Activated naive CD8-positive, alpha-beta T cell treated with anti-CD3 and anti-CD28 coated beads, Interleukin-2, amount 50 U/mL, for 24 hours (primary cell): Measurements from ENCODE around the gene FANCC.
"Not testable (repeated sequence)": the region's sequence is repeated elsewhere in the genome, so short reads cannot be mapped to it uniquely, and the experiment has no call there.

Experiments
- ATAC-seq: fragments of 150-1000 bp; cut with Tn5 transposase; one replicate; pipeline ENCODE4 v1.10.0; 2021
- DNase-seq: peaks from one replicate; pipeline ENCODE4 v3.0.0; 2021
- H3K27ac Mint-ChIP-seq: one replicate; pipeline ENCODE4 v1.8.0; 2021; ENCODE audit warnings: mild to moderate bottlenecking, mixed read lengths
- H3K27me3 Mint-ChIP-seq: one replicate; pipeline ENCODE4 v1.8.0; 2021; ENCODE audit warnings: mixed read lengths
- H3K36me3 Mint-ChIP-seq: one replicate; pipeline ENCODE4 v1.8.0; 2021; ENCODE audit warnings: low read depth, mixed read lengths
- H3K4me1 Mint-ChIP-seq: one replicate; pipeline ENCODE4 v1.8.0; 2021; ENCODE audit warnings: mixed read lengths
- H3K4me3 Mint-ChIP-seq: one replicate; pipeline ENCODE4 v1.8.0; 2021; ENCODE audit warnings: mild to moderate bottlenecking, moderate library complexity, mixed read lengths
- H3K9me3 Mint-ChIP-seq: one replicate; pipeline ENCODE4 v1.8.0; 2021; ENCODE audit warnings: mixed read lengths

Gene FANCC

DNA sequence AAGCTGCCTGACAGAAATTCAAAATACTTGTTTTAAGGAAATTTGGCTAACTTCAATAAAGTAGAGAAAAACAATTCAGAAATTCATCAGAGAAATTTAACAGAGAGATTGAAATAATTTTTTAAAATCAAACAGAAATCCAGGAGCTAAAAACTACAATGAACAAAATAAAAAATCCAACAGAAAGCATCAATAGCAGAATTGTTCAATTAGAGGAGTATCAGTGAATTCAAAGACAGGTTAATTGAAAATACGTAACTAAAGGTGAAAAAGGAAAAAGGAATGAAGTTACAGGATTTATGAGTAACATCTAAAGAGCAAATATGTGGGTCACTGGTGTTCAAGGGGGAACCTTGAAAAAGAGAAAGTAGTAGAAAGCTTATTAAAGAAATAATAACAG is 36.8 kb downstream of the FANCC start:
- no peak for DNase-seq

DNA sequence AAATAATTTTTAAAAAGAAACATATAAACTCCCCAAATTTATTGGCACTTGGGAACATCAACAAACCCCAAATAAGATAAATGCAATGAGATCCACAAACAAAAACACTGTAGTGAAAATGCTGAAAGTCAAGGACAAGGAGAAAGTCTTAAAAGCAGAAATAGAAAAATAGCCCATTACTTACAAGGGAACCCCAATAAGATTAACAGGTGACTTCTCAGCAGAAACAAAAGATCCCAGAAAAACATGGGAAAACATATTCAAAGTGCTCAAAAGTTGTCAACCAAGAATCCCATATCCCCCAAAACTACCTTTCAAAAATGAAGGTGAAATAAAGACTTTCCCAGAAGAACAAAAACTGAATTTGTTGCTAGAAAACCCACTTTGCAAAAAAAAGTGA is 40.0 kb downstream of the FANCC start:
- peaks cover 24% of the 10 kb centered on the region for H3K4me1 Mint-ChIP-seq
- H3K36me3 Mint-ChIP-seq: peaks cover 7% of the 10 kb centered on the region
- H3K27me3 Mint-ChIP-seq: no peaks in the 10 kb centered on the region
- H3K4me3 Mint-ChIP-seq: no peak overlapping the region
- ATAC-seq (no peak), DNase-seq (no peak)
- peaks cover 29% of the 10 kb centered on the region for H3K9me3 Mint-ChIP-seq
- H3K27ac Mint-ChIP-seq: no peak overlapping the region

More for the DNA sequence above, 36.8 kb downstream of the FANCC start:
- H3K27me3 Mint-ChIP-seq: no peaks in the 10 kb centered on the region
- H3K27ac Mint-ChIP-seq: no peak overlapping the region
- peaks cover 7% of the 10 kb centered on the region for H3K36me3 Mint-ChIP-seq
- H3K4me3 Mint-ChIP-seq: no peak overlapping the region
- H3K4me1 Mint-ChIP-seq: peaks cover 16% of the 10 kb centered on the region
- H3K9me3 Mint-ChIP-seq: peaks cover 32% of the 10 kb centered on the region
- ATAC-seq: no peak

- H3K9me3 Mint-ChIP-seq: peaks cover 18% of the 10 kb centered on the region
- peaks cover 22% of the 10 kb centered on the region for H3K4me1 Mint-ChIP-seq
- no peak overlapping the region for H3K4me3 Mint-ChIP-seq
- H3K27ac Mint-ChIP-seq: no peak overlapping the region
- ATAC-seq (peak; percentile 52), DNase-seq (no peak)
- no peaks in the 10 kb centered on the region for H3K27me3 Mint-ChIP-seq
- H3K36me3 Mint-ChIP-seq: peaks cover 7% of the 10 kb centered on the region
These were observed 41.0 kb downstream of the FANCC start for GRCh38 chr9:95276395-95276954.

GRCh38 chr9:95274160-95274559 is 43.3 kb downstream of the FANCC start:
- H3K36me3 Mint-ChIP-seq, H3K27me3 Mint-ChIP-seq, H3K4me3 Mint-ChIP-seq, H3K9me3 Mint-ChIP-seq, DNase-seq, H3K27ac Mint-ChIP-seq, ATAC-seq: not testable (repeated sequence)
- peaks cover 22% of the 10 kb centered on the region for H3K4me1 Mint-ChIP-seq

DNA sequence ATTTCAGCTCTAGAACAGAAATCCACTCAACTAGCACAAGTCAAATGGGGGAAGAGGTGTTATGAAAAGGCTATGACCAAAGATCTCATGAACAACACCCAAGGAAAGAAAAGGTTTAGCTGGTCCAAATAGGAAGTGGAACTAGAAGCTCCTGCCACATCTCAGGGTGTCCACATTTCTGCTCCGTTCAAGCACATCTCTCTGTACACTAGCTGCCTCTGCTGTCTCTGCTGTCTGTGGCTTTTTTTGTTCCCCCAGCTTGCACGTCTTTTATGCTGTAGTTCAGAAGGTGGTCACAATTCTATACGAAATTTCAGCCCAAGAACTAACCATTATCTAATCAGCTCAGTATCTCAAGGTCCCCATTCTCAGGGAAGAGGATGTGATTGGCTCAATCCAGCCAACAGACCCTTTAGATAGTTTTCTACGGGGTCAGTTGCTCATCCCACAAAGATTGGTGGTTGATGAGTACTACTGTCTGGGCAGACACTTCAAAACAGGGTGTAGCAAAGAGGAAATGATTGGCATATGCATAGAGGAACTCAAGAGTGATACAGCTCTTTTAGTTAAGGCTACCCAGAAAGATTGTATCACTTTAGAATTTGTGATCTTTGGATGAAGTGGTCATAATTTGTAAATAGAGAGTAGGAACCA is 44.0 kb downstream of the FANCC start:
- Mint-ChIP-seq H3K4me1 (peaks cover 22% of the 10 kb centered on the region), H3K4me3 (no peak overlapping the region), H3K27me3 (no peaks in the 10 kb centered on the region), H3K27ac (no peak overlapping the region), H3K36me3 (no peaks in the 10 kb centered on the region), H3K9me3 (no peaks in the 10 kb centered on the region)
- ATAC-seq: peak; percentile 77
- no peak for DNase-seq

- no peaks in the 10 kb centered on the region for H3K9me3 Mint-ChIP-seq
- no peak overlapping the region for H3K27ac Mint-ChIP-seq
- ATAC-seq (no peak), DNase-seq (no peak)
- peaks cover 22% of the 10 kb centered on the region for H3K4me1 Mint-ChIP-seq
- no peaks in the 10 kb centered on the region for H3K27me3 Mint-ChIP-seq
- no peaks in the 10 kb centered on the region for H3K36me3 Mint-ChIP-seq
- no peak overlapping the region for H3K4me3 Mint-ChIP-seq
These were observed 44.7 kb downstream of the FANCC start for GRCh38 chr9:95272830-95273229.

- Mint-ChIP-seq H3K27ac (no peak overlapping the region), H3K9me3 (no peaks in the 10 kb centered on the region), H3K27me3 (no peaks in the 10 kb centered on the region), H3K36me3 (no peaks in the 10 kb centered on the region), H3K4me3 (no peak overlapping the region), H3K4me1 (peaks cover 24% of the 10 kb centered on the region)
- DNase-seq (no peak), ATAC-seq (no peak)
These were observed 46.7 kb downstream of the FANCC start for GRCh38 chr9:95270790-95271189.

DNA sequence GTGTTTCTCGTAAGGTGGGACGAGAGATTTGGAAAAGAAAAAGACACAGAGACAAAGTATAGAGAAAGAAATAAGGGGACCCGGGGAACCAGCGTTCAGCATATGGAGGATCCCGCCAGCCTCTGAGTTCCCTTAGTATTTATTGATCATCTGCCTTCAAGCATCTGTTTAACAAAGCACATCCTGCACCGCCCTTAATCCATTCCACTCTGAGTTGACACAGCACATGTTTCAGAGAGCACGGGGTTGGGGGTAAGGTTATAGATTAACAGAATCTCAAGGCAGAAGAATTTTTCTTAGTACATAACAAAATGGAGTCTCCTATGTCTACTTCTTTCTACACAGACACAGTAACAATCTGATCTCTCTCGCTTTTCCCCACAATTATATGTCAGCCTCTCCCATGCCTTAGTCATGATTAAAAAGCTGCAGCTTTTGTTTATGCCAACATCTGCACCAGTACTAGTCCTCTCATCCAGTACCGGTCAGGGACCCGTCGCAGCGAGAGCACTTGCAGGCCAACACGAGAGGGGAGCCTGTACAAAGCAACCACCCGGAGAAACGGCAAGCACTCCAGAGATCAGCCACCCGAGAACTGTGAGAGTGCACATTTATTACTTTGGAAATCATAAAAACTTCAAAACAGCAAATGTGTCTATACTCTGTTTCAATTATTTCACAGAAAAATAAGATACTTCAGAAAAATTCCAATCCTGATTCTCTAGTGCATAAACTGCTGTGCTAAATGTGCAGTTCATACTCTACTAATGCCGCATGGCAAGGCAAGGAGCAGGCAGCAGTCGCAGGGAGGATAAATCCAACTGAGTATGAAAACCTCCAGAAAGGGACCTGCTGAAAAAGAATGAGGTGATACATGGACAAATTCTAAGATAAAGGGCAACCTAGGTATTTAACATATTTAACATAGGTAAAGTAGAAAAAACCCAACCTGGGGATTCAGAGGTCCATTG is 47.4 kb downstream of the FANCC start:
- H3K36me3 Mint-ChIP-seq, H3K27me3 Mint-ChIP-seq, H3K9me3 Mint-ChIP-seq, DNase-seq, H3K27ac Mint-ChIP-seq, ATAC-seq, H3K4me3 Mint-ChIP-seq: not testable (repeated sequence)
- H3K4me1 Mint-ChIP-seq: peaks cover 28% of the 10 kb centered on the region

DNA sequence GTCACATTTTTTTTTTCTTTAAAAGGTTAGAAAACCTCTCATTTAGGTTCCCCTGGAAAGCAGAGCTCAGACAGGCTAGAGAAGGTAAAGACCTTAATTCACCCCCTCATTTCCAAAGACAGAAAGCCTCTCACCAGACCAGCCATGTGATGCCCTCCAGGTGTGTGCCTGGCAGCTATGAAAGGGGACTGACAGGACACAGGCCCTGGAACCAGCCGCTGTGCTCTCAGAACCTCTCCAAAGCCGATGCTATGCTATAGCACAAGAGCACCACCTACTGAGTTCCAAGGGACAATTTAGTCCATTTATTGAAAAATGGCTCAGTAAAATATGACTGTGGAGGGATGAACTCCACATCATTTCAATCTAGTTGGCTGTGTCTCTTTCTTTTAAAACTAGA is 48.8 kb downstream of the FANCC start:
- Mint-ChIP-seq H3K9me3 (no peaks in the 10 kb centered on the region), H3K36me3 (no peaks in the 10 kb centered on the region), H3K4me1 (peaks cover 27% of the 10 kb centered on the region), H3K27me3 (no peaks in the 10 kb centered on the region), H3K4me3 (no peak overlapping the region), H3K27ac (no peak overlapping the region)
- DNase-seq (no peak), ATAC-seq (no peak)

DNA sequence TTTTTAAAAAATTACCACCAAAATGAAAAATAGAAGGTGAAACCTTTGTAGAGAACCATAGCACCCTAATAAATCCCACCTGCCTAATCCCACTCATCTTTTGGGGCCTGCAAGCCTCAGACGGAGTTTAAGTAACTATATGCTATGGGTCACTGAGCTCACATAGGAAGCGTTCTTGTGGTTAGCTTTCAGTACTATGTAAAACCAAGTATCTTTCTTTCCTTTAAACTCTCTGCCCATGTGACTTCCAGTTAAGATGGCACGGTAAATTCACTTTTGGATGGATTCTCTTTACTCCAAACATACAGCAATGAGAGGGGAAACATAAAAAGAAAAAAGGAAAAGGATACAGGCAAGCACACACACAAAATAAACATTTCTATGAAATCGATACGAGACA is 50.9 kb downstream of the FANCC start:
- Mint-ChIP-seq H3K9me3 (no peaks in the 10 kb centered on the region), H3K4me1 (peaks cover 20% of the 10 kb centered on the region), H3K36me3 (no peaks in the 10 kb centered on the region), H3K27me3 (no peaks in the 10 kb centered on the region), H3K27ac (peak overlapping the region; percentile 47), H3K4me3 (no peak overlapping the region)
- ATAC-seq (no peak), DNase-seq (no peak)

DNA sequence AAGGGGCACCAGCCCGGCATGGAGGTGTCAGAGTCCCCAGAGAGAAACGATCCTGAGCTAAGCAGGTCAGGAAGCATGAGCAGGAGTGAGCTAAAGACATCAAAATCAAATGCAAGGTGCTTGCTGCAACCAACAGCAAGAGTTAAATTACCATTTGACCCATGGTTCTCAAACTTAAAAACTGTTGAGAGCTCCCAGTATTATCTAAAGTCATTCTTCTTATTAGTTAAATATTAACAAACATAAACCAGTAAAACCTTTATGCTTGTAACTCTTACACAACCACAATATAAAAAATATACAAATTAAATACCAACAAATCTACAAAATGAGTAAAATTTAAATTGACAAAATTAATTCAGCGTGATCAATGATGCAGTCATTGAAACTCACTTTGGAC is 51.5 kb downstream of the FANCC start:
- Mint-ChIP-seq H3K36me3 (no peaks in the 10 kb centered on the region), H3K9me3 (no peaks in the 10 kb centered on the region), H3K27ac (no peak overlapping the region), H3K4me3 (no peak overlapping the region), H3K4me1 (peaks cover 20% of the 10 kb centered on the region), H3K27me3 (no peaks in the 10 kb centered on the region)
- ATAC-seq (no peak), DNase-seq (no peak)

DNA sequence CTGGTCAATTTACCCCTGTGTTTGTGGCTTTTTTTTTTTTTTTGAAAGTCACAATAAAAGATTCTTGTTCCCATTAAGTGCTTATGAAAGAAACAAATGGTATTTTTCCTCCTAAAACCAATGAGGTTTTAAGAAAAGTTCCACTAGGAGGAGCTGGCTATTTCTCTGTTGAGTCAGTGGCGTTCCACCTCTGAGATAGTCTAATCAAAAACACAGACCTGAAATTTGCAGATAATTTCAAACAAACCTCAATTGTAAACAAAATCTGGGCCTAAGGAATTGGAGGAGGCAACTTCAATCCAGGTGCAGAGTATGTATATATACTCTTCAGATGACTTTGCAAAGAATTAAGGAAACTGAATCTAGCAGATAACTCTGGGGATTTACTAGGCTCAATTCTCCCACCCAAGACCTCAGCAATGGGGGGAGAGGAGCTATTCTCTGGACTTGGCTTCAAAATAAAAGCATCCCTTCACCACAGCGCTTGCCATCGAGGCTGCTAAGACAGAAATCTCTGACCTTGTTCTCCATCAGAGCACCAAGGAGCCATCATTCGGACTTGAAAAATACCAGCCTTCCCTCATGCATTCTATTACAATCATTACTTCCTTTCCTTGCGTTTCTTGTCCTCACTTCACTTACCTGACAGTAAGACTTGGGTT is 52.4 kb downstream of the FANCC start:
- DNase-seq: no peak
- peaks cover 20% of the 10 kb centered on the region for H3K4me1 Mint-ChIP-seq

DNA sequence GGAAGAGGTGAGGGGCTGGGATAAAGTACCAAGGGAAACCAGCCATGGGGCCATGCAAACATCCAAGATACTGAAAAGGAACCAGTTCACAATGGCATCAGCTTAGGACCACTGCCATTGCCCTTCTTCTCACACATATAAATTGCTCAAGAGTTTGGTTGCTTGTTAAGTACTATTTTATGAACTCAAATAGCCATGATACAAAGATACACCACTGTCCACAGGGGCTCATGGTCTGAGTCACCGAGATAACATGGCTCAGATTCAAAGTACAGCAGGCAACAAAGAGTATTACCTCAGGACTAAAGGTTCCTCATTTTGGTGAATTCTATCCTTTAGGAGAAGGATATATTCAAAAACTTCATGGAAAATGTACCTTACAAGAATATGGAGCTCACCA is 55.6 kb downstream of the FANCC start:
- no peak for ATAC-seq
- H3K27me3 Mint-ChIP-seq: no peaks in the 10 kb centered on the region

More for the DNA sequence above, 52.4 kb downstream of the FANCC start:
- H3K9me3 Mint-ChIP-seq: no peaks in the 10 kb centered on the region
- H3K27ac Mint-ChIP-seq: no peak overlapping the region
- H3K4me3 Mint-ChIP-seq: no peak overlapping the region
- ATAC-seq: no peak
- no peaks in the 10 kb centered on the region for H3K27me3 Mint-ChIP-seq
- no peaks in the 10 kb centered on the region for H3K36me3 Mint-ChIP-seq

GRCh38 chr9:95250462-95251221 is 66.9 kb downstream of the FANCC start:
- H3K4me3 Mint-ChIP-seq: no peak overlapping the region

More for the DNA sequence above, 55.6 kb downstream of the FANCC start:
- Mint-ChIP-seq H3K27ac (no peak overlapping the region), H3K4me3 (no peak overlapping the region), H3K4me1 (peaks cover 16% of the 10 kb centered on the region), H3K36me3 (no peaks in the 10 kb centered on the region), H3K9me3 (peaks cover 4% of the 10 kb centered on the region)
- no peak for DNase-seq

More at GRCh38 chr9:95250462-95251221, 66.9 kb downstream of the FANCC start:
- Mint-ChIP-seq H3K27ac (no peak overlapping the region), H3K9me3 (peaks cover 1% of the 10 kb centered on the region), H3K36me3 (peaks cover 14% of the 10 kb centered on the region), H3K4me1 (no peaks in the 10 kb centered on the region), H3K27me3 (no peaks in the 10 kb centered on the region)
- DNase-seq (no peak), ATAC-seq (no peak)
